Ishikawa (cell line): ENCODE data around the gene CD55.

Experiments used
- CEBPB ChIP-seq: IDR thresholded peaks from 2 replicates; pipeline ENCODE4 v1.6.1; 2012
- CREB1 ChIP-seq: IDR thresholded peaks from 2 replicates; pipeline ENCODE4 v1.6.1; 2012; ENCODE audit warnings: low read depth
- EGR1 ChIP-seq: IDR thresholded peaks from 2 replicates; pipeline ENCODE4 v1.6.1; 2012
- EP300 ChIP-seq: IDR thresholded peaks from 2 replicates; pipeline ENCODE4 v1.6.1; 2012; ENCODE audit warnings: borderline replicate concordance
- FOXM1 ChIP-seq: IDR thresholded peaks from 2 replicates; pipeline ENCODE4 v1.6.1; 2012; ENCODE audit warnings: low read depth, borderline replicate concordance
- MAX ChIP-seq: IDR thresholded peaks from 2 replicates; pipeline ENCODE4 v1.6.1; 2012
- NFIC ChIP-seq: IDR thresholded peaks from 2 replicates; pipeline ENCODE4 v1.6.1; 2012
- RAD21 ChIP-seq: IDR thresholded peaks from 2 replicates; pipeline ENCODE4 v1.6.1; 2012; ENCODE audit warnings: low read depth
- REST ChIP-seq: IDR thresholded peaks from 2 replicates; pipeline ENCODE4 v1.6.1; 2012; ENCODE audit warnings: low read depth, mild to moderate bottlenecking
- TAF1 ChIP-seq: IDR thresholded peaks from 2 replicates; pipeline ENCODE4 v1.6.1; 2012; ENCODE audit warnings: low read depth, mild to moderate bottlenecking
- TCF12 ChIP-seq: IDR thresholded peaks from 2 replicates; pipeline ENCODE4 v1.6.1; 2012; ENCODE audit warnings: low read depth
- TEAD4 ChIP-seq: IDR thresholded peaks from 2 replicates; pipeline ENCODE4 v1.6.1; 2012
- USF1 ChIP-seq: IDR thresholded peaks from 2 replicates; pipeline ENCODE4 v1.6.1; 2012
- YY1 ChIP-seq: IDR thresholded peaks from 2 replicates; pipeline ENCODE4 v1.6.1; 2012; ENCODE audit warnings: low read depth
- ZBTB7A ChIP-seq: IDR thresholded peaks from 2 replicates; pipeline ENCODE4 v1.6.1; 2012; ENCODE audit warnings: low read depth

CD55 gene

GRCh38 chr1:207315435-207315834 is 6.0 kb upstream of the CD55 start:
- no peak for TF ChIP-seq NFIC
- no peak for TF ChIP-seq RAD21
- TF ChIP-seq EGR1 = no peak

- no peak for TF ChIP-seq FOXM1
- TF ChIP-seq RAD21 = no peak
- TF ChIP-seq USF1 = no peak
- no peak for TF ChIP-seq TAF1
- TF ChIP-seq ZBTB7A = no peak
- no peak for TF ChIP-seq TCF12
- no peak for TF ChIP-seq TEAD4
- no peak for TF ChIP-seq CREB1
- no peak for TF ChIP-seq NFIC
- TF ChIP-seq CEBPB = no peak
- no peak for TF ChIP-seq REST
- no peak for TF ChIP-seq MAX
- TF ChIP-seq EP300 = no peak
- TF ChIP-seq YY1 = no peak
- no peak for TF ChIP-seq EGR1
Observed at GRCh38 chr1:207316141-207316540, 5.3 kb upstream of the CD55 start.

- TF ChIP-seq TEAD4 (peak; percentile 97), NFIC (peak; percentile 85), REST (no peak), TAF1 (no peak), MAX (peak; percentile 98), EGR1 (no peak), TCF12 (peak; percentile 82), CREB1 (0 out of 2 replicates have a peak, but pooled peaks have one; percentile 19), EP300 (peak; percentile 77; the same call in 1 of the 2 replicates), RAD21 (no peak), CEBPB (peak; percentile 99), ZBTB7A (no peak), USF1 (peak; percentile 69), YY1 (peak; percentile 40; the same call in 1 of the 2 replicates), FOXM1 (peak; percentile 37; the same call in 1 of the 2 replicates)
Observed at GRCh38 chr1:207316622-207317391, 4.7 kb upstream of the CD55 start.

GRCh38 chr1:207317561-207317960 is 3.9 kb upstream of the CD55 start:
- TF ChIP-seq TAF1 (no peak), EGR1 (no peak), FOXM1 (no peak), REST (no peak), YY1 (no peak), USF1 (no peak), TEAD4 (no peak)
